Lower leg skin (tissue), 4 donors: ENCODE results near the gene POLE2. TPM values are rescaled to one million over a fixed set of nuclear protein-coding genes. Genes with fewer than 3 reads are reported as not detected.
"Not testable (repeated sequence)": the region's sequence is repeated elsewhere in the genome, so short reads cannot be mapped to it uniquely, and the experiment has no call there.

Source experiments
- DNase-seq, 2 donors: peaks; one replicate each; pipeline ENCODE4 v3.0.0-alpha.2; 2019; ENCODE audit warnings: low spot score in 2 of 2
- H3K4me3 ChIP-seq: fragments of 200-600 bp; sonication (generic); 2 replicates; pipeline ENCODE4 v1.5.1; 2017; ENCODE audit warnings: mild to moderate bottlenecking, low read depth; ENCODE audit not compliant: poor library complexity, severe bottlenecking
- CTCF ChIP-seq, 3 donors: fragments of 450-650 bp; IDR thresholded peaks; one replicate each; pipeline ENCODE4 v1.5.1; 2016; ENCODE audit warnings: antibody characterized with exemption in 3 of 3, mild to moderate bottlenecking in 3 of 3, moderate library complexity in 2 of 3
- POLR2A ChIP-seq, 2 donors: fragments of 450-650 bp; IDR thresholded peaks; one replicate each; pipeline ENCODE4 v1.6.1; 2016 to 2017; ENCODE audit warnings: antibody characterized with exemption in 2 of 2, mild to moderate bottlenecking in 1 of 2, moderate library complexity in 1 of 2
- WGBS, 2 donors: methylation state at CpG; one replicate each; pipeline ENCODE4 v1.1.5; 2018; 5-methylcytosine and 5-hydroxymethylcytosine counted together
- intact Hi-C: fragments of 100-400 bp; cut with DNase I; formaldehyde crosslinking; loops from one replicate; pipeline ENCODE4 v1.15.0; 2023; ENCODE audit warnings: low total_unique reads
- total RNA-seq, 4 donors: library from RNA; depleted of rRNA; stranded (reverse); fragments of >200 nt; gene quantifications; one replicate each; pipeline ENCODE4 v1.1.0, GENCODE V29; 2016

Gene POLE2
- total RNA-seq, 4 donors from 2014 or later, result 0.49 to 4.1 (median 1.3) TPM

DNA sequence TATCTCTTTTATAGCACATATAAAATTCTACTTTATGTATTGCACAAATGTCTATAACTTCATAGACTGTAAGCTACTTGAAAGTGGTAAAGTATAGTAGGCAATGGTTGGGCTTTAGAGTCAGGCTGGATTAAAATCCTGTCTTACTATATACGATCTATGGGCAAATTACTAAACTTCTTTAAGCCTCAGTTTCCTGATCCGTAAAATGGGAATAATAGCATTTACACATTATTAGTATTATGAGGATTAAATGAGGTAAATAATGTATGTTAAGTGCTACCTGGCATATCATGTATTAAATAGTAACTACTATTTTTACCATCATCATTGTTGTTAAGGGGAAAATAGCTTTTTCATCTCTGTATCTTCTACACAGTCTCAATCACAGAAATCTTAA, 14.4 kb downstream of the POLE2 start:
- WGBS, 2 donors, result 96 to 98% methylated on average over 2 of the region's 2 CpGs
- no peak for DNase-seq
- TF ChIP-seq POLR2A (IDR thresholded peaks at IDR 0.05) (no peak), CTCF (IDR thresholded peaks at IDR 0.05) (no peak)
- intact Hi-C loops, result no loop called here
- H3K4me3 ChIP-seq, result no peak overlapping the region

DNA sequence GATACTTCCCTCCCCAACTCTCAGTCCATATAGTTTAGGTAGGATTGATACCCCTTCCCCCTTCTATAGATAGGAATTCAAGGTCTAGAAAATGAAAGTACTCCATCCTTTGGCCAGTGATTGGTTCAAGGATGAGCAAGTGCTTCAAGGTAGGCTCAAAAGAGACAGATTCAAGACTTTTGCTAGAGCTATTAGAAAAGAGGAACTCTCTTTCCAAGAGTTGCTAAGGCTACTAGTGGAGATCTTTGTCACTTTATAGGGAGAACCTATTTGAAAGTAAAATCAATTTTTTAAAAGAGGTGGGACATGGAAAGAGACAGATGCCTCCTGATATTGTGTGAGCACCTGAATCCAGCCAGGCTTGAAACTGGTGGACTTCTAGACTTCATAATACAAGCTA, 17.5 kb downstream of the POLE2 start:
- intact Hi-C loops, result no loop called here
- DNase-seq, result no peak
- no peak overlapping the region for H3K4me3 ChIP-seq
- no peak for TF ChIP-seq POLR2A (IDR thresholded peaks at IDR 0.05)
- TF ChIP-seq CTCF (IDR thresholded peaks at IDR 0.05), result no peak

GRCh38 chr14:49659526-49660455, 28.2 kb downstream of the POLE2 start:
- intact Hi-C loops, result no loop called here
- TF ChIP-seq CTCF (IDR thresholded peaks at IDR 0.05) (no peak), POLR2A (IDR thresholded peaks at IDR 0.05) (no peak)
- H3K4me3 ChIP-seq, result no peak overlapping the region
- 85 to 88% methylated on average over 2 of the region's 2 CpGs for WGBS, 2 donors
- no peak for DNase-seq

DNA sequence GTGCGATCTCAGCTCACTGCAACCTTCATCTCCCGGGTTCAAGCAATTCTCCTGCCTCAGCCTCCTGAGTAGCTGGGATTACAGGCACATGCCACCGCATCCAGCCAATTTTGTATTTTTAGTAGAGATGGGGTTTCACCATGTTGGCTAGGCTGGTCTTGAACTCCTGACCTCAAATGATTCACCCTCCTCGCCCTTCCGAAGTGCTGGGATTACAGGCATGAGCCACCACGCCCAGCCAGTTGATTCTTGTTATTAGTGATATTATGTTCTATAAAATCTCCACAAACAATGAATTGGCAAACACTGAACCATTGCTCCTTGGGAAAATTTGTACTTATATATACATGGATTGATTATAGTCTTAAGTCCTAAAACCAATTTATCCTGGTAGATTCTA, 30.5 kb downstream of the POLE2 start:
- intact Hi-C loops, H3K4me3 ChIP-seq, DNase-seq: not testable (repeated sequence)
- WGBS, 2 donors, result 76 to 78% methylated on average over 6 of the region's 6 CpGs

DNA sequence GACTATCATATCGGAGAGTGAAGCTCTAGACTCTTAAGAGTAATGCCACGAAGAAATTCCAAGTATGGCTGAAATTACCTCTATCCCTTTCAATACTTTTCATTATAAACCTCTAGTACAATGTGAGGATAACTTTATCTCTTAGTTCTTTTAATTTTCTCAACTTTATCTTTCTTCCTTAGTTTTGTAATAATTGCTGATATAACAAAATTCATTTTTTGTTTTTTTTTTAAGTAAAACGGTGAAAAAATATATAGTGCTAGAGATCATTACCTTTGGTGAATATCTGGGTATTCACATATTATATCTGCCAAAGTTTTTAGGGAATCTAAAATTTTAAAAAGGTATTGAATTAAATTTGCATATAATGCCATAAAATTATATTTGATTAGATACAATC, 33.5 kb downstream of the POLE2 start:
- intact Hi-C loops, result no loop called here
- 96 to 97% methylated on average over 3 of the region's 3 CpGs for WGBS, 2 donors

DNA sequence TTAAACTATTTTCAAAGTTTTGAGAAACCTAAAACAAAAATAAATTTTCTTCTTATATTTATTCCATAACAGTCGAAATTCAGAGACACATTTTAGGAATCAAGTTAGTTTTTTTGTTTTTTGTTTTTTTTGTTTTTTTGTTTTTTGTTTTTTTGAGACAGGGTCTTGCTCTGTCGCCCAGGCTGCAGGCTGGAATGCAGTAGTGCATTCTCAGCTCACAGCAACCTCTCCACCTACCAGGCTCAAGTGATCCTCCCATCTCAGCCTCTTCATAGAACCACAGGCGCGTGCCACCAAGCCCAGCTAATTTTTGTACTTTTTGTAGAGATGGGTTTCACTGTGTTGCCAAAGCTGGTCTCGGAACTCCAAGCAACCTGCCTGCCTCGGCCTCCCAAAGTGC, 34.5 kb downstream of the POLE2 start:
- 96% methylated on average over 6 of the region's 6 CpGs for WGBS, 2 donors

More for the DNA sequence above, 33.5 kb downstream of the POLE2 start:
- TF ChIP-seq CTCF (IDR thresholded peaks at IDR 0.05), result no peak
- no peak for TF ChIP-seq POLR2A (IDR thresholded peaks at IDR 0.05)
- no peak for DNase-seq
- H3K4me3 ChIP-seq, result no peak overlapping the region

More for the DNA sequence above, 34.5 kb downstream of the POLE2 start:
- DNase-seq, result no peak
- TF ChIP-seq POLR2A (IDR thresholded peaks at IDR 0.05) (no peak), CTCF (IDR thresholded peaks at IDR 0.05) (no peak)
- H3K4me3 ChIP-seq, result no peak overlapping the region
- intact Hi-C loops, result no loop called here
